Breast epithelium (tissue), 3 donors: ENCODE measurements around the gene SLF2.

ENCODE experiments used
- POLR2A ChIP-seq: fragments of 450-650 bp; IDR thresholded peaks from one replicate; pipeline ENCODE4 v1.6.1; 2016; ENCODE audit warnings: antibody characterized with exemption, mild to moderate bottlenecking, moderate library complexity
- POLR2AphosphoS5 ChIP-seq, 3 donors: sonication (generic); formaldehyde crosslinking; IDR thresholded peaks; one replicate each; pipeline ENCODE4 v1.6.1; 2017; ENCODE audit warnings: antibody characterized with exemption in 3 of 3
- TF ChIP-seq, protein P1 (sequence below), 3 donors: fragments of 450-650 bp; IDR thresholded peaks; one replicate each; pipeline ENCODE4 v1.5.1; 2016 to 2017; ENCODE audit warnings: antibody characterized with exemption in 3 of 3, mild to moderate bottlenecking in 3 of 3, moderate library complexity in 3 of 3

DNA sequence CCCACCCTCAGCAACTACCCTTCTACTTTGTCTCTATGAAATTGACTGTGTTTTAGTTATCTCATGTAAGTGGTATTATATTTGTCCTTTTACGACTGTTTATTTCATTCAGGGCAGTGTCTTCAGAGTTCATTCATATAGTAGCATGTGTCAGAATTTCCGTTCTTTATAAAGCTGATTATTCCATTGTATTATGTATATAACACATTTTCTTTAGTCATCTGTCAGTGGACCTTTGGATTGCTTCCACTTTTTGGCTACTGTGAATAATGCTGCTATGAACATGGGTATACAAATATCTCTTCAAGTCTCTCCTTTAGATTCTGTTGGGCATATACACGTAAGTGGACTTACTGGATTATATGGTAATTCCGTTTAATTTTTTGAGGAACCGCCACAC is 14.5 kb downstream of the SLF2 start:
- TF ChIP-seq, protein P1, sequence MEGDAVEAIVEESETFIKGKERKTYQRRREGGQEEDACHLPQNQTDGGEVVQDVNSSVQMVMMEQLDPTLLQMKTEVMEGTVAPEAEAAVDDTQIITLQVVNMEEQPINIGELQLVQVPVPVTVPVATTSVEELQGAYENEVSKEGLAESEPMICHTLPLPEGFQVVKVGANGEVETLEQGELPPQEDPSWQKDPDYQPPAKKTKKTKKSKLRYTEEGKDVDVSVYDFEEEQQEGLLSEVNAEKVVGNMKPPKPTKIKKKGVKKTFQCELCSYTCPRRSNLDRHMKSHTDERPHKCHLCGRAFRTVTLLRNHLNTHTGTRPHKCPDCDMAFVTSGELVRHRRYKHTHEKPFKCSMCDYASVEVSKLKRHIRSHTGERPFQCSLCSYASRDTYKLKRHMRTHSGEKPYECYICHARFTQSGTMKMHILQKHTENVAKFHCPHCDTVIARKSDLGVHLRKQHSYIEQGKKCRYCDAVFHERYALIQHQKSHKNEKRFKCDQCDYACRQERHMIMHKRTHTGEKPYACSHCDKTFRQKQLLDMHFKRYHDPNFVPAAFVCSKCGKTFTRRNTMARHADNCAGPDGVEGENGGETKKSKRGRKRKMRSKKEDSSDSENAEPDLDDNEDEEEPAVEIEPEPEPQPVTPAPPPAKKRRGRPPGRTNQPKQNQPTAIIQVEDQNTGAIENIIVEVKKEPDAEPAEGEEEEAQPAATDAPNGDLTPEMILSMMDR (IDR thresholded peaks at IDR 0.05) = no peak
- TF ChIP-seq POLR2A (no peak), POLR2AphosphoS5 (IDR thresholded peaks at IDR 0.05) (no peak)
